Measurements from ENCODE around the gene DEFB119.

GRCh38 chr20:31410011-31410410 is 19.6 kb upstream of the DEFB119 start:
- no peak for TF ChIP-seq CTCF (IDR thresholded peaks at IDR 0.05; ENCODE audit: extremely low read depth in 1 of 2, insufficient read depth in 1 of 2, low read depth in 1 of 2, low read length in 2 of 2)
- no peak for TF ChIP-seq MAX (IDR thresholded peaks at IDR 0.05; ENCODE audit: insufficient read depth, insufficient read length)
- TF ChIP-seq EZH2 (IDR thresholded peaks at IDR 0.05; ENCODE audit: borderline replicate concordance, low read depth, low read length, severe bottlenecking), result no peak
- TF ChIP-seq JUN (IDR thresholded peaks at IDR 0.05; ENCODE audit: borderline replicate concordance, insufficient read depth, insufficient read length, low read depth), result no peak
- no peak for TF ChIP-seq POLR2AphosphoS5 (IDR thresholded peaks at IDR 0.05; ENCODE audit: insufficient read depth, low read depth, low read length)
- TF ChIP-seq POLR2A (IDR thresholded peaks at IDR 0.05; ENCODE audit: low read depth, low read length), result no peak
